LNCAP (cell line): Measurements from ENCODE around the gene ESPN.

Experiments used
- CTCF ChIP-seq: fragments of 450-650 bp; IDR thresholded peaks from 2 replicates; pipeline ENCODE4 v1.5.1; 2017; ENCODE audit warnings: mild to moderate bottlenecking

Gene ESPN

GRCh38 chr1:6497215-6497866, 72.8 kb downstream of the ESPN start:
- TF ChIP-seq CTCF: no peak

GRCh38 chr1:6497867-6498575, 73.4 kb downstream of the ESPN start:
- TF ChIP-seq CTCF: no peak

- no peak for TF ChIP-seq CTCF
These were observed 74.1 kb downstream of the ESPN start for GRCh38 chr1:6498576-6499111.

DNA sequence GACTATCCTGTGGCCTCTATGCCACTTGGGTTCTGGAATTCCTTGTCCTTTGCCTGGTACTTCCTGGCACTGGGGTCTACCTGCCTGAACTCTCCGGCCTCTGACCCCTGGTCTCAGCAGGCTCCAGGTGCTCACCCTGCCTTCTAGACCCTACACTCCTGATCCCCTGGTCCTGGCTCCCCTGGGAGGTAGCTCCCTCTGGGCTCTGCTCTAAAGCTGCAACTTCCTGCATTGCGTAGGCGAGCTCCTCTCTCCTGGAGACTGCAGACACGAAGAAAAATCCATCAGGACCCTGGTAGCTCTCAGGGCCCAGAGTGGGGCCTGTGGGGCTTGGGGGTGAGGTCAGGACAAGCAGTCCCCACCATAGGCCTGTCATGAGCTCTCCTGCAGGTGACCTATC, 74.7 kb downstream of the ESPN start:
- TF ChIP-seq CTCF: no peak

DNA sequence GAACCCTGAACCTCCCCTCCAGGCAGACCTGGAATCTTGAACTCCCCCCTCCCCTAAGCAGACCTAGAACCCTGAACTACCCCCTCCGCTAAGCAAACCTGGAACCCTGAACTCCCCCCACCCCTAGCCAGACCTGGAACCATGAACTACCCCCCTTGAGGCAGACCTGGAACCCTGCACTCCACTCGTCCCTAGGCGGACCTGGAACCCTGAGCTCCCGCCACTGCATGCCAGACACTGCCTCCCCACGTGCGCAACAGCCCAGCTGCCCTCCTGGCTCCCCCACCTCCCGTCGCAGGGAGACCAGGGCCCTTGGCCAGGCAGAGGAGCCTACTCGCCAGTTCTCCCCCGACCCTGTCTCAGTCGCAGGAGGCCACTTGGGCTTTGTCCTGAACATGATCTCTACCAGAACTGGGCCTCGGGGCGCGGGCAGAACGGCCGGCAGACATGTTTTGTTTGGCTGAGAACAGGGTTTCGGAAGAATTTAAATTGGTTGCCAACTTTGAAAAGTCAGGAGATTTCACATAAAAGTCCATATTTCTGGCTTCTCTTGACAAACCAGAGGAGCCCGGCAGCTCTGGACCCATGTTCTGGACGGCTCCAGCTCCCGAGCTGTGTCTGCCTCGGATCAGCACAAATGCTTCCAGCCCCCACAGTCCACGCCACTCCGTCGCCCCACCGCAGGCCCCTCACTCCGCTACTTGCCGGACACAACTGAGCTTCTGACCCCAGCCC, 76.1 kb downstream of the ESPN start:
- no peak for TF ChIP-seq CTCF

DNA sequence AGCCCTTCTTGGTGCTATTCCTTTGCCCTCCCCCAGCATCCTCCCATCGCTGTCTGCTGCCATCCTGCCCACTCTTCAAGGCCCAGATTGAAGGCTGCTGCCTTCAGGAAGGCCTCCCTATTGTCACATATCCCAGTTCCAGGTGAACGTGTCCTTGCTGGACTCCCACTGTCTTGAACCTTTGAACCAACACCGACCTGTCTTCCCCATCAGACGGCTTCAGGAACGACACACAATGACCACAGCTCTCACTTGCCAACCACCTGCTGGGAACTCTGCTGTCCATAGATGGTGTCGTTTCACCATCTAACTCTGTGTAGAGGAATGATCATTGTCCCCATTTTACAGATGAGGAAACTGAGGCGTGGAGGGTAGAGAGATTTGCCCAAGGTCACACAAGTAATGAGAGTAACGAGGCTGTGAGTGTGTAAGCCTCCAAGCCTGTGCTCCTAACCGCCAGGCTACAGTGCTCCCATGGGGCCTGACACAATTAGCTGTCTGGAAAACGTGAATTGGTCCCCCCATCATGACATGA, 76.8 kb downstream of the ESPN start:
- no peak for TF ChIP-seq CTCF
